NK-92 (cell line): ENCODE results near the gene ITK.
"Not testable (repeated sequence)": the region's sequence is repeated elsewhere in the genome, so short reads cannot be mapped to it uniquely, and the experiment has no call there.

ENCODE experiments used
- DNase-seq: peaks from one replicate; lab custom pipeline; 2025; ENCODE audit not compliant: unreplicated experiment; lab: John Stamatoyannopoulos, UW

Gene ITK

DNA sequence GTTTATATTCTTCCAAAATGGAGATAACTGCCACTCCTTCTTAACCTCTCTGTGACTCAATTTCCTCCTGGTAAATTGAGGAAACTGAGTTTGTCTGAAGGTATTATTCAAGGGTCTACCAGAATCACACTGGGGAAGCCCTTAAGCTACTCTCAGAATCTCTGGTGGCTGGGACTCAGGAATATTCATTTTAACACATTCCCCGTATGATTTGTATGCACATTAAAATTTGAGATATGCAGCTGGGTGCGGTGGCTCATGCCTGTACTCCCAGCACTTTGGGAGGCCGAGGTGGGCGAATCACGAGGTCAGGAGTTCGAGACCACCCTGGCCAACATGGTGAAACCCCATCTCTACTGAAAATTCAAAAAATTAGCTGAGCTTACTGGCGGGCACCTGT, 64.1 kb downstream of the ITK start:
- DNase-seq, result not testable (repeated sequence)

GRCh38 chr5:157245476-157245875, 64.8 kb downstream of the ITK start:
- no peak for DNase-seq

GRCh38 chr5:157245886-157246285, 65.2 kb downstream of the ITK start:
- no peak for DNase-seq

GRCh38 chr5:157247267-157247666, 66.6 kb downstream of the ITK start:
- no peak for DNase-seq

DNA sequence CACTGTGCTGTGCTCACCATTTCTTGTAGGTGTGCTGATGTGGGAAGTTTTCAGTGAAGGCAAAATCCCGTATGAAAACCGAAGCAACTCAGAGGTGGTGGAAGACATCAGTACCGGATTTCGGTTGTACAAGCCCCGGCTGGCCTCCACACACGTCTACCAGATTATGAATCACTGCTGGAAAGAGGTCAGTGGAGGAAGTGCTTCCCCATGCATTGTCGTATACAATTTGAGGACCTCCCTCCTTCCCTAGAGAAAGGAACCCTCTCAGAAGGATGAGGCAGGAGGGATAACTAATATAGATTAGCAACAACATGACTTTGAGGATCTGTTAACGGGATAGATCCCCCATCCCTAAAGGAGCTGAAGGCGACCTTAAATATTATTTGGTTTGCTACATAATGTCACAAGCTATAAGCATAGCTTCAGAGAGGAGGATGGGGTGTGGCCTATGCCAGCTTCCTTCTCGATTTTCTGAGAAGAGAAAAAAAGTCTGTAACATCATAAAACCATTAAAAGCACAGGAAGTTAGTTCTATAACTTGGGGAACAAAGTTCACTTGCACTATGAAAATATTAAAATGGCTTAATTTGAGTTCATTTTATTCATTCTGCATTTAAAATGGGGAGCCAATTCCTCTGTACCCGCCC, 68.3 kb downstream of the ITK start:
- no peak for DNase-seq

DNA sequence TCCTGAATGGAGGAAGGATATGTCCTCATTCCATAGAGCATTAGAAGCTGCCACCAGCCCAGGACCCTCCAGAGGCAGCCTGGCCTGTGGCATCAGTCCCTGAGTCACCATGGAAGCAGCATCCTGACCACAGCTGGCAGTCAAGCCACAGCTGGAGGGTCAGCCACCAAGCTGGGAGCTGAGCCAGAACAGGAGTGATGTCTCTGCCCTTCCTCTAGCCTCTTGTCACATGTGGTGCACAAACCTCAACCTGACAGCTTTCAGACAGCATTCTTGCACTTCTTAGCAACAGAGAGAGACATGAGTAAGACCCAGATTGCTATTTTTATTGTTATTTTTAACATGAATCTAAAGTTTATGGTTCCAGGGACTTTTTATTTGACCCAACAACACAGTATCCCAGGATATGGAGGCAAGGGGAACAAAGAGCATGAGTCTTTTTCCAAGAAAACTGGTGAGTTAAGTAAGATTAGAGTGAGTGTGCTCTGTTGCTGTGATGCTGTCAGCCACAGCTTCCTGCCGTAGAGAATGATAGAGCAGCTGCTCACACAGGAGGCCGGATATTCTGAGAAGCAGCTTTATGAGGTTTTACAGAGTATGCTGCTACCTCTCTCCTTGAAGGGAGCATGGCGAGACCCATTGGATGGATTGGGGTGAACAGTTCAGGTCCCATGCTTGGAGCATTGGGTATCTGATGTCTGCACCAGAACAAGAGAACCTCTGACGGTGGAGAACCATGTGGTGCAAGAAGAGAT, 72.2 kb downstream of the ITK start:
- DNase-seq, result no peak

DNA sequence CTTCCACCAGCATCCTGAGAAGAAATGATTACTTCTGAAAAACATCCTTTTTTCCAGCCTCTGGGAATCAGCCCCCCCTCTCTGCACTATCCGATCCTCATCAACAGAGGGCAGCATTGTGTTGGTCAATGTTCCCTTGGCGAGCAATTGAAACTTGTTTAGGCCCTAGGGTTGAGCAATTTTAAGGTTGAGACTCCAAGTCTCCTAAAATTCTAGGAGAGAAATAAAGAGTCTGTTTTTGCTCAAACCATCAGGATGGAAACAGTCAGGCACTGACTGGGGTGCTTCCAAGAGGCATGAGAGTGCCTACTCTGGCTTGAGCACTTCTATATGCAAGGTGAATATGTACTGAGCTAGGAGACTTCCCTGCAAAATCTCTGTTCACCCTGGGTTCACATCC, 72.9 kb downstream of the ITK start:
- DNase-seq, result no peak

DNA sequence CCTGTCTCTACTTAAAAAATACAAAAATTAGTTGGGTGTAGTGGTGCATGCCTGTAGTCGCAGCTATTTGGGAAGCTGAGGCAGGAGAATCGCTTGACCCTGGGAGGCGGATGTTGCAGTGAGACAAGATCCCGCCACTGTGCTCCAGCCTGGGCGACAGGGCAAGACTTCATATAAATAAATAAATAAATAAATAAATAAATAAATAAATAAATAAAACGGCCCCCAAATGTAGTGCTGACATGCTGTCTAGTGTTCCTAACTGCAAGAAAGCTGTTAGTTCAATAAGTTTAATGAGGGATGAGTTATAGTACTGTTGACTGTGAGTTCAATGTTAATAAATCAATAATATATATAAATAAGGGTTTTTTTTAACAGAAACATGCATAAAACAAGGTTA, 77.8 kb downstream of the ITK start:
- DNase-seq, result no peak

DNA sequence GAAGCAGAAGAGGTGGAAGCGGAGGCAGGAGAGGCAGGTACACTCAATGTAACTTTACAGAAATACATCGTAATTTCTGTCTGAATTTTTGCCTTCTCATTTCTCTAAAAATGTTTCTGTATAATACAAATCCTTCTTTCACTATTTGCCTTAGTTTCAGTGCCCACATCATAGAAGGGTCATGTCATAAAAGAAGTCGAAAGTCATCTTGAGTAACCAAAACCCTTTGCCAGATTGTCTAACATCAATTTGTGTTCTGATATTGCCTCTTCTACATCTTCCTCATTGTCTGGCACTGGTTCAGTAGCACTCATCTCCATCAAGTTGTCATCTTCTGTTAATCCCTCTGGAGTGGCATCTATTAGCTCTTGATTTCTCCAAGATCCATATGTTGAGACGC, 79.1 kb downstream of the ITK start:
- no peak for DNase-seq

DNA sequence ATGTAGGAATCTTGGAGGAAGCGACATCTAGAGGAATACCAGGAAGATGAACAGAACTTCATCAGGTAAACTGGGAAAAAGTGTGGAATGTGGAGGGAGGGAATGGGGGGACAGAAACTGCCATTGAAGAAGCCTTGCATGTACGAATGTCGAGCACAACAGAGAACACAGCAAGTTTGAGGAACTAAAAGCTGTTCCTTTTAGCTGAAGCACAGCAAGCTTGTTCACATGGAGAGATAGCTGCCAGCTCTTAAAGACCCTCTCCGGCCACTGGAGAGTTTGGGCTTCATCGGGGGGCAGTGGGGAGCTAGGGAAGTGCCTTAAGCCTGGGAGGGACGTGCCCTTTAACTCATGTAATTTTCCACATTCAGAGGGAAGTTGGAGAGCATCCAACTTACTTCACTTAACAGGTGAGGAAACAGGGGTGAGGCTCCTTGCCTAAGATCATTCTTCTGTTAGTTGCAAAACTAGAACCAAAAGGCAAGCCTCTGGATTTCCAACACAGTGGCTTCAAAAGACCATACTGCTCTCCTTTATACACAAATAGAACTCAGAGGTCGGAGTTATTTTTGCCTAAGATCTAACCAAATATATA, 83.0 kb downstream of the ITK start:
- no peak for DNase-seq

DNA sequence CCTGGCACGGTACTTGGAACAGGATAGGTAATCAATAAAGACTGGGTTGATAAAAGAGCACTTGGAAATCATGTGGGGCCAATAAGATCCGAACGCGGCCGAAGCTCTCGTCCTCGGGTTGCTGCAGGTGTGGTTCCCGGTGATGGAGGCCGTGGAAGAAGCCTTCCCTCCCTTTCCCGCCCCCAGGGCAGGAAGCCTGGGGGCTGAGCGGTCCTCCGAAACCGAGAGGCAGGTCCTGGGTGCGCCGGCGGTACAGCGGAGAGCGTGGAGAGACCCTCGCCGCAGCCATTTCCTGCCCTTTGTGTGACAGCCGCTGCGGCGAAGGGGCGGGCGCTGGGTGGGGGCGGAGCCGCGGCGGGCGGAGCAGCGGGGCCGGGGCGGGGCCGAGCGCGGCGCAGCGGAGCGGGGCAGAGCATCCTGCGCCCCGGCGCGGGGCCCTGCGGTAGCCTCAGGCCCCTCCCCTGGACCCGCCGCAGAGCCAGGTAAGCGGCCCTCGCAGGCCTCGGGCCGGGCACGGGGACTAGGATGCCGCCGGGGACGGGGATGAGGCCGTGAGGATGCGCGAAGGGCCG, 85.2 kb downstream of the ITK start, which contains the start of gene CYFIP2:
Gene CYFIP2, plus strand, starts transcription at position 410 of the 572 bp plus-strand sequence. CDS start 19,239 bp downstream, outside the sequence.
- DNase-seq, result peak; percentile 13

DNA sequence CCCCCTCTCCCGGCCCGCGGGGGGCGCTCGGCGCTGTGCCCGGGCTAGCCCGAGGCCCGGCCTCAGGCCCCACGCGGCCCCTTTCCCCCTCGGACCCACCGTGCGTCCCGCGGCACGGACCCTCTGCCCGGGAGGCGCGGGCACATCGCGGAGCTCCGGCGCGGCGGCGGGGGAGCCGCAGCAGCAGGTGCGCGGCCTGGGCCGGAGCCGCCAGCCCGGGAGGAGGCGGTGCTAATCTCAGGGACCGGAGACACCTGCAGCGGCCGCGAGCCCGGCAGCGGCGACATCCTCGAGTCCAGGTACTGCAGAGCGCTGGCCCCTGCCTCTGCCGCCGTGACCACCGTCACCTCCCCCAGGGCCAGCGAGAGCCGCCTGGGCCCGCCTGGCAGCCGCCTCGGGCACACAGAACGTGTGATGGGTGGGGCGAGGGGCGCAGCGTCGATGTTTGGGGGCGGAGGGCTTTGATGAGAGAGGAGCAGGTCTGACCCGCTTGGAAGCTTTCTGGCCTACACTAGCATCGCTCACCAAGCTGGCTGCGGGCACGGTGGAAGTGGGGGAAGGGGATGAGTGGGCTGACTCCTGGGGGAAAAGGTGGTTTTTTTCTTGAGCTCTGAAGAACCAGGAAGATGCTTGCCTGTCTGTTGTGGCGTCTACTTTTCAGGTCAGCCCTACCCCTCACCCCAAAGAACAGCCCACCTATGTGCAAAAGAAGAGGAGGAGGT, 85.8 kb downstream of the ITK start:
- no peak for DNase-seq

DNA sequence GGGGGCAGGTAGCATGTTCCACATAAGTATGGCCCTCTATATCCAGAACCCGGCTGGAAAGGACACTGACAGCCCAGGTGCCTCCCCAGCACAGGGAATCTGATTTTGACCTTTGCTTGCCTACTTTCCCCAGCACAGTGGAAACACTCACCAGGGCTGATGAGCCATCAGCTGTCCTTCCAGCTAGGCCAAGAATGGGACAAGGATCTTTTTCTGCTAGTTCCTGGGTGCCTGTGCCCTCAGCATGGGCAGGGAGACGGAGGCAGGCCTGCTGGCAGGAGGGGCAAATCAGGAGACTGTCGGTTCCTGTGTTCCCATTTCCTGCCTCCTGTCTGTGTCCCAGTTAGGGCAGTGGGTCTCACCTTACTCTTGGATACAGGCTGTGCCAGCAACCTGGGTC, 86.4 kb downstream of the ITK start:
- no peak for DNase-seq

DNA sequence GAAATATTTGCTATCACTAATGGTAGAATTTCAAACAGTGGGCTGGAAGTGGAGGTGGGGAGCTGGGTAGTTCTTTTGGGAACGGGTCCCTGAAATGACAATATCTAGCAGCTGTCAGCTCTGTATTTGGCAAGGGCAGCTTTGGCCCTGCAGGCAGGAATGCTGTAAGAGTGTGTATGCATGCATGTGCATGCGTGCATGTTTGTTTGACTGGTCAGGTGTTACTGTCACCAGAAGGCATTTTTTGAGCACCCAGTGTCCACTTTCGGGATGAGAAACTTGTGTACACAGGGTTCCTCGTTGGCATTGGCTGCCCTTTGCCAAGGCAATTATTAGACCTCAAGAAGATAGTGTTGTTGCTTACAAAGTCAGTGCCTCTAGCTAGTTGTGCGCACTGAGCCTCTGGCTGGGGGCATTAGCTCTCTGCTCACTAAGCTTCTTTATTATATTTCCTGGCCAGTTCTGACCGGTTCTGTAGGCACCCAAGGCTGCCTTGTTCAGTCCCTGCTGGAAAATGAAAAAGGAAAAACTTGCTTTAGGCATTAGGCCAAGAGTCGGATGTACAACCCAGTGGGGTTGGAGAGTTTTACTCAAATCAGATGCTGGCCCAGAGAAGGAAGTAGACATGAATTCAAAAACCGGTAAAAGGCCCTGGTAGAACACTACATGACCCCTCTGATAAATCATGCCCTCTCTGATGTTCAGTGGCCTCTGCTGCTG, 87.3 kb downstream of the ITK start:
- no peak for DNase-seq

DNA sequence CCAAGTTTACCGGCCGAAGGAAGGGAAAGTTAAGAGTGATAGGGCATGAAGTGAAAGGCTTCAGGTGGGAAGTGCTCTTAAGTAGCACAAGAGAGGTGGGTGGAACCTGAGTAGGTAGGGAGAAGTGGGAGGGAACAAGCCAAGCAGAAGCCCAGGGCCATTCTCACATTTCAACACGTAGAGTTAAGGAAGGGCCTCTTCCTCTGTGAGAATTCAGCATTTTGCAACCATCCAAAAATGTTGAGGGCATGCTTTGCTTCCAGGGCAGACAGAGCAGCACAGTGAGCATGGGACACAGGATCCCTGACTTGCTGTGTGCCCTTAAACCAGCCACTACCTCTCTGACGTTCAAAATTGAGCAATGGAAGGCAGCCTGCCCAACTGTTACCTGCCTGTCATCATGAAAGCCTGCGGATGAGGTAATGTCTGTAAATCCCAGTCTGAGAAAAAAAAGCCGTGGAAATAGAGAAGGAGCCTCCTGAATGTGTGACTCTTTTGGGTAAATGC, 88.6 kb downstream of the ITK start:
- DNase-seq, result no peak

GRCh38 chr5:157269761-157270272, 89.2 kb downstream of the ITK start:
- DNase-seq, result no peak

- DNase-seq, result no peak
Measured at GRCh38 chr5:157270771-157271170, 90.1 kb downstream of the ITK start.

GRCh38 chr5:157271740-157272271, 91.2 kb downstream of the ITK start:
- DNase-seq, result peak; percentile 50

DNA sequence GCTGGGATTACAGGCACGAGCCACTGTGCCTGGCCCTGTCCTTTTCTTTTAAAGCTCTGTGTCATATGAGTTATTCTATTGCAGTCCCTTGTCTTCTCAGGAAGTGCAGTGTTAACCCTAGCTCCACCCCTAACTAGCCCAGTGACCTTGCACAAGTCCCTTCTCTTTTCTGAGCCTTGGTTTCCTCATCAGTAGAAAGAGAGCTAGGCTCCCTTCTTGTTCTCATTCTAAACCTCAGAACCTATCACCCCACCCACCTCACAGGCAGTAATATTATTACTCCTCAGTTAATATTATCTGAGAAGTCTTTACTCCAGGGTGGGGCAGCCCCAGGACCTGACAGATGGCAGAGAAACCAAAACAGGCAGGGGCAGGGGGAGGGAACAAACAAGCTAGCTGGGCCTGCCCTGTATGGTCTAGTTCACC, 92.5 kb downstream of the ITK start:
- peak; percentile 13 for DNase-seq

DNA sequence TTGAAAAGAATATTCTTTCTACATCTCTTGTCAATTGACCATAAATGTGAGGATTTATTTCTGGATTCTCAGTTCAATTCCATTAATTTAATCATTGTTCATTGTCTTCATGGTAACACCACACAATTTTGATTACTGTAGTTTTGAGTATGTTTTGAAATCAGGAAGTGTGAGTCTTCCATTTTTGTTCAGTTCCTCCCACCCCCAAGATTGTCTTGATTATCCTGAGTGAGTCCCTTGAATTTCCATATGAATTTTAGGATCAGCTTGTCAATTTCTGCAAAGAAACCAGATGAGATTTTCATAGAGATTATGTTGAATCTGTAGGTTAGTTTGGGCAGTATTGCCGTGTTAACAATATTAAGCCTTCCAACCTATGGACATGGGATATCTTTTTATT, 94.8 kb downstream of the ITK start:
- no peak for DNase-seq
